SH-SY5Y (cell line): ENCODE results near the gene RNF186.

ENCODE experiments used
- GATA2 ChIP-seq: IDR thresholded peaks from 2 replicates; pipeline ENCODE4 v1.6.1; 2011; ENCODE audit warnings: mild to moderate bottlenecking, low read depth, low read length
- GATA3 ChIP-seq: IDR thresholded peaks from 2 replicates; pipeline ENCODE4 v1.6.1; 2011; ENCODE audit warnings: low read depth, mild to moderate bottlenecking, low read length, moderate library complexity

- TF ChIP-seq GATA2 = no peak
- TF ChIP-seq GATA3 = no peak
Measured at GRCh38 chr1:19797827-19798226, 17.3 kb downstream of the RNF186 start.
